Astrocyte (in vitro differentiated cells and primary cell): ENCODE data around the gene STX10. TPM values are rescaled to one million over a fixed set of nuclear protein-coding genes. Genes with fewer than 3 reads are reported as not detected.
A peak's percentile ranks its signal among the peaks of the same experiment; 100 is the strongest.

Experiments
- DNase-seq: peaks from one replicate; pipeline ENCODE4 v3.0.0-alpha.2; 2010; ENCODE audit warnings: low read depth
- FAIRE-seq: peaks from 2 replicates; lab custom pipeline; 2011; peaks lifted over from hg19 to GRCh38; lab: Jason Lieb, UNC
- H2AFZ ChIP-seq: 2 replicates; pipeline ENCODE4 v1.6.0; 2012; ENCODE audit warnings: low read depth, low read length, inconsistent platforms
- H3K27ac ChIP-seq: 2 replicates; pipeline ENCODE4 v1.5.1; 2011; ENCODE audit warnings: low read depth, low read length, inconsistent platforms
- H3K27me3 ChIP-seq: 2 replicates; pipeline ENCODE4 v1.6.0; 2011; ENCODE audit warnings: low read length, inconsistent platforms; ENCODE audit not compliant: insufficient read depth
- H3K36me3 ChIP-seq: 2 replicates; pipeline ENCODE4 v1.5.1; 2011; ENCODE audit warnings: low read length, inconsistent platforms; ENCODE audit not compliant: insufficient read depth
- H3K4me1 ChIP-seq: 2 replicates; pipeline ENCODE4 v1.5.1; 2011; ENCODE audit warnings: low read length, inconsistent platforms; ENCODE audit not compliant: insufficient read depth
- H3K4me2 ChIP-seq: 2 replicates; pipeline ENCODE4 v1.6.0; 2012; ENCODE audit warnings: low read length, inconsistent platforms
- H3K4me3 ChIP-seq: 2 replicates; pipeline ENCODE4 v1.5.1; 2011; ENCODE audit warnings: low read depth, mild to moderate bottlenecking, low read length, inconsistent platforms; ENCODE audit not compliant: insufficient read depth
- H3K79me2 ChIP-seq: 2 replicates; pipeline ENCODE4 v1.6.0; 2012; ENCODE audit warnings: mild to moderate bottlenecking, low read length, inconsistent platforms; ENCODE audit not compliant: insufficient read depth
- H3K9ac ChIP-seq: 2 replicates; pipeline ENCODE4 v1.6.0; 2012; ENCODE audit warnings: mild to moderate bottlenecking, low read length, inconsistent platforms
- H3K9me3 ChIP-seq: 2 replicates; pipeline ENCODE4 v1.5.1; 2012; ENCODE audit warnings: low read depth, mild to moderate bottlenecking, low read length, inconsistent platforms; ENCODE audit not compliant: insufficient read depth
- H4K20me1 ChIP-seq: 2 replicates; pipeline ENCODE4 v1.6.0; 2012; ENCODE audit warnings: low read length, inconsistent platforms; ENCODE audit not compliant: insufficient read depth
- H3K27ac Mint-ChIP-seq: one replicate; pipeline ENCODE4 v1.8.0; 2021; ENCODE audit warnings: mild to moderate bottlenecking, mixed read lengths; ENCODE audit not compliant: unreplicated experiment
- H3K27me3 Mint-ChIP-seq: one replicate; pipeline ENCODE4 v1.8.0; 2021; ENCODE audit warnings: low read depth, mixed read lengths; ENCODE audit not compliant: unreplicated experiment
- H3K36me3 Mint-ChIP-seq: one replicate; pipeline ENCODE4 v1.8.0; 2021; ENCODE audit warnings: low read depth, mixed read lengths; ENCODE audit not compliant: unreplicated experiment
- H3K4me1 Mint-ChIP-seq: one replicate; pipeline ENCODE4 v1.8.0; 2021; ENCODE audit warnings: low read depth, mixed read lengths; ENCODE audit not compliant: unreplicated experiment
- H3K4me3 Mint-ChIP-seq: one replicate; pipeline ENCODE4 v1.8.0; 2021; ENCODE audit warnings: mild to moderate bottlenecking, moderate library complexity, mixed read lengths; ENCODE audit not compliant: unreplicated experiment
- H3K9me3 Mint-ChIP-seq: one replicate; pipeline ENCODE4 v1.8.0; 2021; ENCODE audit warnings: mild to moderate bottlenecking, mixed read lengths; ENCODE audit not compliant: unreplicated experiment
- CTCF ChIP-seq: IDR thresholded peaks from 2 replicates; pipeline ENCODE4 v1.5.1; 2011; ENCODE audit warnings: low read depth, mild to moderate bottlenecking, inconsistent platforms, low read length, moderate library complexity; ENCODE audit not compliant: insufficient read depth
- EZH2 ChIP-seq: IDR thresholded peaks from 2 replicates; pipeline ENCODE4 v1.6.1; 2012; ENCODE audit warnings: mild to moderate bottlenecking, low read length, inconsistent platforms; ENCODE audit not compliant: insufficient read depth
- total RNA-seq: library from RNA; stranded (reverse); gene quantifications from 2 replicates; pipeline ENCODE4 v1.2.1, GENCODE V29; 2021

Gene STX10
- total RNA-seq, 1 donor from 2014 or later = 39.7 TPM

DNA sequence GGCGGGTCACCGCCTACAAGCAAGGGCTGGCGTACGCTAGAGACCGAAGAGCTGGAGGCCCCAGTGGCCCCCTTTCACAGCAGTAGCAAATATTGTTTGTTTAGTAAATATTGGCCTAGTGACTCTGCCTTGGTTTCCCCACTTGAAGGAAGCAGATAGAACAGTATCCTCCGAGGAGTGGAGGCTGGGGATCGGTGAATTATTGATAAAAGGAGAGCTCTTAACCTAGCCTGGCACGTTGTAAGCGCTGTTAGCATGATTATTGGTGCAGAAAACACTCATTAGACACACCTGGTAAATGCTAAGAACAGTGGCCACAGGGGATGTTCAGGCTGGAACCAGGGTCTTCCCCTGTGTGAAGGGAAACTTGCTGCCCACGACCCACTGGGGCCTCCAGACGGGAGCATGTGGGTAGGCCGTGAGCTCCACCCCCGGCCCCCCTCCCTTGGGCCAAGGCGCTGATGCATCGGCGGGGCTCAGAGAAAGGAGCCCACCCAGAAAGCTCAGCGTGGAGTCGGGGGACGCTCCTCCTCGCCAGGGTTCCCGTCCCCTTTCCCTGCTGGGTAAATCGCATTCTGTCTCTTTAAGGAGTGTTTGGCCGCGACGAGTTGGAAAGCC is 2.3 kb upstream of the STX10 start:
- Histone ChIP-seq H2AFZ (peak overlapping the region; percentile 8), H4K20me1 (peaks cover 36% of the 10 kb centered on the region), H3K9ac (peak overlapping the region; percentile 100), H3K27me3 (no peaks in the 10 kb centered on the region), H3K36me3 (no peaks in the 10 kb centered on the region), H3K9me3 (no peaks in the 10 kb centered on the region), H3K79me2 (peaks cover 60% of the 10 kb centered on the region), H3K4me1 (peaks cover 32% of the 10 kb centered on the region), H3K27ac (peak overlapping the region; percentile 95), H3K4me2 (peak overlapping the region; percentile 97), H3K4me3 (peak overlapping the region; percentile 100)
- peaks cover 9% of the 10 kb centered on the region for H3K4me1 Mint-ChIP-seq
- DNase-seq (peak; percentile 25), FAIRE-seq (no peak)
- peak overlapping the region; percentile 95 for H3K4me3 Mint-ChIP-seq
- no peaks in the 10 kb centered on the region for H3K9me3 Mint-ChIP-seq
- TF ChIP-seq EZH2 (no peak), CTCF (no peak)
- peaks cover 15% of the 10 kb centered on the region for H3K36me3 Mint-ChIP-seq
- H3K27ac Mint-ChIP-seq = peak overlapping the region; percentile 97
- H3K27me3 Mint-ChIP-seq = no peaks in the 10 kb centered on the region

- DNase-seq (peak; percentile 88), FAIRE-seq (no peak)
- H3K9me3 ChIP-seq = no peaks in the 10 kb centered on the region
- peaks cover 60% of the 10 kb centered on the region for H3K79me2 ChIP-seq
- H3K27ac Mint-ChIP-seq = peak overlapping the region; percentile 99
- no peaks in the 10 kb centered on the region for H3K9me3 Mint-ChIP-seq
- H4K20me1 ChIP-seq = peaks cover 36% of the 10 kb centered on the region
- H3K4me1 Mint-ChIP-seq = peaks cover 9% of the 10 kb centered on the region
- H3K36me3 Mint-ChIP-seq = peaks cover 15% of the 10 kb centered on the region
- peak overlapping the region; percentile 97 for H3K4me2 ChIP-seq
- H3K4me3 Mint-ChIP-seq = peak overlapping the region; percentile 97
- no peak for TF ChIP-seq CTCF
- no peak for TF ChIP-seq EZH2
- H3K36me3 ChIP-seq = no peaks in the 10 kb centered on the region
- peaks cover 32% of the 10 kb centered on the region for H3K4me1 ChIP-seq
- peak overlapping the region; percentile 95 for H3K27ac ChIP-seq
- H3K9ac ChIP-seq = peak overlapping the region; percentile 100
- peak overlapping the region; percentile 100 for H3K4me3 ChIP-seq
- no peaks in the 10 kb centered on the region for H3K27me3 ChIP-seq
- H2AFZ ChIP-seq = peak overlapping the region; percentile 61
- H3K27me3 Mint-ChIP-seq = no peaks in the 10 kb centered on the region
Observed at GRCh38 chr19:13151605-13152355, 1.6 kb upstream of the STX10 start.
